GM12878 (cell line): ENCODE measurements around the gene SCRT2. TPM values are rescaled to one million over a fixed set of nuclear protein-coding genes. Genes with fewer than 3 reads are reported as not detected.

ENCODE experiments used
- ATAC-seq: fragments of 200-7000 bp; cut with Tn5 transposase; 3 replicates; pipeline ENCODE4 v1.9.1; 2020; ENCODE audit warnings: mild to moderate bottlenecking, moderate library complexity
- BruUV-seq: library from RNA; stranded (reverse); fragments of 400-500 nt; replicated peaks from 2 replicates; lab custom pipeline; 2021; lab: Mats Ljungman, UMichigan
- CTCF ChIA-PET: fragments of 300-600 bp; sonication (Branson Sonifier 250); formaldehyde crosslinking; extraction: SDS; loops from one replicate; lab custom pipeline; 2021; ENCODE audit warnings: inconsistent platforms; lab: Yijun Ruan, JAX
- POLR2A ChIA-PET: fragments of 350-600 bp; formaldehyde crosslinking; extraction: SDS; loops from one replicate; lab custom pipeline; 2021; ENCODE audit warnings: inconsistent platforms; lab: Charles Lee
- RAD21 ChIA-PET: fragments of 300-600 bp; sonication (Branson Sonifier 250); formaldehyde crosslinking; loops from one replicate; lab custom pipeline; 2023; ENCODE audit warnings: antibody characterized with exemption; ENCODE audit not compliant: unreplicated experiment; lab: Charles Lee
- SMC1A ChIA-PET: fragments of 300-600 bp; sonication (Branson Sonifier 250); formaldehyde crosslinking; loops from one replicate; lab custom pipeline; 2023; ENCODE audit not compliant: unreplicated experiment, uncharacterized antibody; lab: Charles Lee
- DNase-seq: peaks from one replicate; pipeline ENCODE4 v3.0.0-alpha.2; 2011; ENCODE audit warnings: low read depth, low spot score
- FAIRE-seq: peaks from 3 replicates; lab custom pipeline; 2011; peaks lifted over from hg19 to GRCh38; lab: Jason Lieb, UNC
- H2AFZ ChIP-seq: 2 replicates; pipeline ENCODE4 v1.6.0; 2011; ENCODE audit warnings: low read depth, low read length, control low read depth; ENCODE audit not compliant: control insufficient read depth
- H3K27ac ChIP-seq: 2 replicates; pipeline ENCODE4 v1.5.1; 2011; ENCODE audit warnings: control low read depth; ENCODE audit not compliant: control insufficient read depth, insufficient read depth
- H3K27me3 ChIP-seq, 2 experiments: replicated peaks in 1 of 2; 2 replicates each; pipeline versions ENCODE4 v1.6.0 to v1.6.1; 2011; ENCODE audit warnings: low read length in 1 of 2; ENCODE audit not compliant: control insufficient read depth in 2 of 2, insufficient read depth in 2 of 2
- H3K36me3 ChIP-seq, 2 experiments: 2 replicates each; pipeline ENCODE4 v1.5.1; 2011; ENCODE audit warnings: low read length in 1 of 2; ENCODE audit not compliant: control insufficient read depth in 2 of 2, insufficient read depth in 2 of 2
- H3K4me1 ChIP-seq: 2 replicates; pipeline ENCODE4 v1.6.1; 2011; ENCODE audit warnings: mild to moderate bottlenecking, low read length, moderate library complexity, mixed read lengths; ENCODE audit not compliant: control insufficient read depth, insufficient read depth
- H3K4me2 ChIP-seq: 2 replicates; pipeline ENCODE4 v1.6.0; 2011; ENCODE audit warnings: control low read depth; ENCODE audit not compliant: control insufficient read depth, insufficient read depth
- H3K4me3 ChIP-seq: fragments of 200-600 bp; sonication (generic); 2 replicates; pipeline ENCODE4 v1.5.1; 2016
- H3K79me2 ChIP-seq: 2 replicates; pipeline ENCODE4 v1.6.0; 2011; ENCODE audit warnings: low read length; ENCODE audit not compliant: control insufficient read depth, insufficient read depth
- H3K9ac ChIP-seq: 2 replicates; pipeline ENCODE4 v1.8.0; 2011; ENCODE audit warnings: low read length, control low read depth, mixed read lengths; ENCODE audit not compliant: control insufficient read depth, insufficient read depth
- H3K9me3 ChIP-seq: replicated peaks from 3 replicates; pipeline ENCODE4 v1.5.1; 2011; ENCODE audit warnings: mild to moderate bottlenecking, low read length; ENCODE audit not compliant: control insufficient read depth, insufficient read depth
- H4K20me1 ChIP-seq: 2 replicates; pipeline ENCODE4 v1.6.0; 2011; ENCODE audit not compliant: control insufficient read depth, insufficient read depth
- BHLHE40 ChIP-seq, 2 experiments: fragments of 450-650 bp in 1 of 2; IDR thresholded peaks; 2 replicates each; pipeline ENCODE4 v1.6.1; 2011 to 2017; ENCODE audit warnings: low read depth in 2 of 2, borderline replicate concordance in 1 of 2, improper control_type of control experiment in 1 of 2, low read length in 1 of 2, mild to moderate bottlenecking in 1 of 2
- DPF2 ChIP-seq: fragments of 450-650 bp; IDR thresholded peaks from 2 replicates; pipeline ENCODE4 v1.6.1; 2017; ENCODE audit warnings: mild to moderate bottlenecking
- EZH2 ChIP-seq: IDR thresholded peaks from 2 replicates; pipeline ENCODE4 v1.6.1; 2012; ENCODE audit warnings: low read depth, mild to moderate bottlenecking, control low read depth, inconsistent platforms, low read length, borderline replicate concordance; ENCODE audit not compliant: control insufficient read depth
- GABPA ChIP-seq: IDR thresholded peaks from 2 replicates; pipeline ENCODE4 v1.6.1; 2014; ENCODE audit warnings: antibody characterized with exemption, low read depth, mild to moderate bottlenecking, inconsistent platforms
- TCF12 ChIP-seq: IDR thresholded peaks from 2 replicates; pipeline ENCODE4 v1.6.1; 2011; ENCODE audit warnings: low read depth, mild to moderate bottlenecking, low read length
- ZBED1 ChIP-seq: IDR thresholded peaks from 2 replicates; pipeline ENCODE4 v1.6.1; 2016; ENCODE audit warnings: borderline replicate concordance
- ZNF622 ChIP-seq: fragments of 450-650 bp; IDR thresholded peaks from 2 replicates; pipeline ENCODE4 v1.6.1; 2017; ENCODE audit warnings: mild to moderate bottlenecking, inconsistent platforms
- ZZZ3 ChIP-seq: IDR thresholded peaks from 2 replicates; pipeline ENCODE4 v1.6.1; 2011; ENCODE audit warnings: low read depth; ENCODE audit not compliant: control insufficient read depth, insufficient read length
- WGBS: methylation state at CpG from one replicate; pipeline ENCODE4 v1.1.6; 2016; ENCODE audit warnings: low lambda C conversion rate; ENCODE audit not compliant: insufficient replicate concordance, insufficient coverage; ENCODE audit errors: missing lambda C conversion rate; 5-methylcytosine and 5-hydroxymethylcytosine counted together
- in situ Hi-C: fragments of 300-500 bp; cut with MboI; formaldehyde crosslinking; loops from 9 replicates; pipeline ENCODE4 v1.14.3; 2018; ENCODE audit warnings: mixed read lengths
- intact Hi-C: fragments of 100-400 bp; cut with micrococcal nuclease; formaldehyde crosslinking; loops from one replicate; pipeline ENCODE4 v1.14.2; 2022; ENCODE audit not compliant: unreplicated experiment
- polyA plus RNA-seq, 11 experiments: library from polyadenylated mRNA; depleted of rRNA in 4 of 11; unstranded in 6 of 11; stranded (reverse) in 5 of 11; fragments of >200 nt; fragmentation: Nextera tagmentation in 4 of 11; fragmentation: Illumina TruSeq in 1 of 11; extraction: Ambion mirVana in 4 of 11; extraction: Trizol in 1 of 11; gene quantifications; 1 replicate in 1 of 11; 2 replicates in 10 of 11; pipeline versions ENCODE4 v1.2.1 to v1.2.3, GENCODE V29; 2011 to 2016; ENCODE audit warnings: inconsistent platforms in 2 of 11, missing spikeins in 2 of 11, low read depth in 1 of 11
- total RNA-seq, 4 experiments: library from RNA; depleted of rRNA in 3 of 4; stranded (reverse); fragments of >200 nt in 3 of 4; fragmentation: Illumina TruSeq in 1 of 4; extraction: Trizol in 1 of 4; gene quantifications; 2 replicates each; pipeline versions ENCODE4 v1.2.1 to v1.2.3, GENCODE V29; 2013 to 2021
- TF ChIP-seq, protein P1 (sequence below): fragments of 450-650 bp; IDR thresholded peaks from 2 replicates; pipeline ENCODE4 v1.6.1; 2018; ENCODE audit warnings: mild to moderate bottlenecking, low read depth, moderate library complexity; ENCODE audit not compliant: partially characterized antibody

Gene SCRT2
- total and polyA plus RNA-seq, 10 of the 15 experiments (the other 5 are each of a cell fraction or from before 2014, with no cell fraction given): not detected

DNA sequence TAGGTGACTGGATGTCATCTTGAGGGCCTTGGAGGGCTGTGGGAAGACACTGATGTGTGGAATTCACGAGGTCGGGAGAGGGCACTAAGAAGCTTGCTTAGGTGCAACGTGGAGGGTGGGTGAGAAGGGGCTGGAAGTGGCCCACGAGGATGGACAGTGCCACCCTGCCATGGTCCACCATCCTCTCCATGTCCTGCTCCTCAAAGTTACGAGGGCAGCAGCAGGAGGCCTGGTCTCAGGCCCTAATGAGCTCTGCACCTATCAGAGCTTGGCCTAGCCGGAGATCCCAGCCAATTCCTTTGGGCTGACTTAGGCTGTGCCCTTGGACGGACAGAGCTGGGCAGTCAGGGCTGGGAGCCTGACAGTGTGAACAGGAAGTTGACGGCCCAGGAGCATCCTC lies 27.8 kb upstream of the SCRT2 start:
- CTCF ChIA-PET: no interaction called here
- in situ Hi-C loops: no loop called here
- Histone ChIP-seq H3K27me3 (peaks cover 0 to 1% of the 10 kb centered on the region in 2 experiments; a peak in 3 of 4 replicates), H3K4me3 (no peak overlapping the region), H3K4me1 (no peaks in the 10 kb centered on the region), H3K9me3 (no peaks in the 10 kb centered on the region), H3K79me2 (no peaks in the 10 kb centered on the region), H3K27ac (no peak overlapping the region), H3K9ac (no peak overlapping the region), H3K4me2 (no peak overlapping the region), H3K36me3 (no peaks in the 10 kb centered on the region), H2AFZ (no peak overlapping the region), H4K20me1 (no peaks in the 10 kb centered on the region)
- no peak for TF ChIP-seq GABPA
- no peak for TF ChIP-seq ZBED1
- no peak for TF ChIP-seq ZZZ3
- no peak for TF ChIP-seq ZNF622
- TF ChIP-seq TCF12: no peak
- no peak for TF ChIP-seq EZH2
- TF ChIP-seq BHLHE40 (IDR thresholded peaks at IDR 0.05; ENCODE audit: borderline replicate concordance in 1 of 2, low read depth in 2 of 2, low read length in 1 of 2): no peak
- TF ChIP-seq, protein P1, sequence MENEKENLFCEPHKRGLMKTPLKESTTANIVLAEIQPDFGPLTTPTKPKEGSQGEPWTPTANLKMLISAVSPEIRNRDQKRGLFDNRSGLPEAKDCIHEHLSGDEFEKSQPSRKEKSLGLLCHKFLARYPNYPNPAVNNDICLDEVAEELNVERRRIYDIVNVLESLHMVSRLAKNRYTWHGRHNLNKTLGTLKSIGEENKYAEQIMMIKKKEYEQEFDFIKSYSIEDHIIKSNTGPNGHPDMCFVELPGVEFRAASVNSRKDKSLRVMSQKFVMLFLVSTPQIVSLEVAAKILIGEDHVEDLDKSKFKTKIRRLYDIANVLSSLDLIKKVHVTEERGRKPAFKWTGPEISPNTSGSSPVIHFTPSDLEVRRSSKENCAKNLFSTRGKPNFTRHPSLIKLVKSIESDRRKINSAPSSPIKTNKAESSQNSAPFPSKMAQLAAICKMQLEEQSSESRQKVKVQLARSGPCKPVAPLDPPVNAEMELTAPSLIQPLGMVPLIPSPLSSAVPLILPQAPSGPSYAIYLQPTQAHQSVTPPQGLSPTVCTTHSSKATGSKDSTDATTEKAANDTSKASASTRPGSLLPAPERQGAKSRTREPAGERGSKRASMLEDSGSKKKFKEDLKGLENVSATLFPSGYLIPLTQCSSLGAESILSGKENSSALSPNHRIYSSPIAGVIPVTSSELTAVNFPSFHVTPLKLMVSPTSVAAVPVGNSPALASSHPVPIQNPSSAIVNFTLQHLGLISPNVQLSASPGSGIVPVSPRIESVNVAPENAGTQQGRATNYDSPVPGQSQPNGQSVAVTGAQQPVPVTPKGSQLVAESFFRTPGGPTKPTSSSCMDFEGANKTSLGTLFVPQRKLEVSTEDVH: no peak
- TF ChIP-seq DPF2: no peak
- ATAC-seq: no peak
- RAD21 ChIA-PET: no interaction called here
- no peak for FAIRE-seq
- SMC1A ChIA-PET: no interaction called here
- no peak for DNase-seq
- WGBS: 10% methylated on average over 7 of the region's 8 CpGs
- intact Hi-C loops: no loop called here
- BruUV-seq: no TSS peak
- POLR2A ChIA-PET: no interaction called here
